Astrocyte of the cerebellum (primary cell): ENCODE measurements around the gene ITM2C.

Experiments
- DNase-seq: peaks from one replicate; pipeline ENCODE4 v3.0.0-alpha.2; 2011; ENCODE audit warnings: low read depth
- H3K4me3 ChIP-seq: 2 replicates; pipeline ENCODE4 v1.5.1; 2011; ENCODE audit warnings: mild to moderate bottlenecking, low read depth, low read length, moderate library complexity
- CTCF ChIP-seq: IDR thresholded peaks from 2 replicates; pipeline ENCODE4 v1.5.1; 2012; ENCODE audit warnings: low read length, low read depth, moderate library complexity, mild to moderate bottlenecking; ENCODE audit errors: missing control alignments
- in situ Hi-C: cut with HindIII; loops from 2 replicates; pipeline ENCODE4 v1.10.0; 2017; ENCODE audit warnings: low sequenced_read_pairs

The ITM2C gene

GRCh38 chr2:230863442-230864121 lies 1.2 kb upstream of the ITM2C start:
- H3K4me3 ChIP-seq, result no peak overlapping the region
- in situ Hi-C loops, result no loop called here
- no peak for TF ChIP-seq CTCF
- DNase-seq, result no peak

GRCh38 chr2:230864122-230864604 lies 579 bp upstream of the ITM2C start:
- in situ Hi-C loops, result no loop called here
- no peak for DNase-seq
- peak overlapping the region; percentile 73 for H3K4me3 ChIP-seq
- TF ChIP-seq CTCF, result no peak

GRCh38 chr2:230865307-230865765 lies 594 bp downstream of the ITM2C start:
- in situ Hi-C loops, result no loop called here
- no peak for DNase-seq
- no peak for TF ChIP-seq CTCF
- H3K4me3 ChIP-seq, result peak overlapping the region; percentile 73

GRCh38 chr2:230865766-230866755 lies 1.3 kb downstream of the ITM2C start:
- in situ Hi-C loops, result no loop called here
- TF ChIP-seq CTCF, result peak; percentile 14
- no peak for DNase-seq
- peak overlapping the region; percentile 73 for H3K4me3 ChIP-seq

- in situ Hi-C loops, result no loop called here
- H3K4me3 ChIP-seq, result peak overlapping the region; percentile 73
- peak; percentile 18 for TF ChIP-seq CTCF
- no peak for DNase-seq
These were observed 2.2 kb downstream of the ITM2C start for GRCh38 chr2:230866756-230867523.
